ENCODE measurements around the gene PPME1.

The PPME1 gene

DNA sequence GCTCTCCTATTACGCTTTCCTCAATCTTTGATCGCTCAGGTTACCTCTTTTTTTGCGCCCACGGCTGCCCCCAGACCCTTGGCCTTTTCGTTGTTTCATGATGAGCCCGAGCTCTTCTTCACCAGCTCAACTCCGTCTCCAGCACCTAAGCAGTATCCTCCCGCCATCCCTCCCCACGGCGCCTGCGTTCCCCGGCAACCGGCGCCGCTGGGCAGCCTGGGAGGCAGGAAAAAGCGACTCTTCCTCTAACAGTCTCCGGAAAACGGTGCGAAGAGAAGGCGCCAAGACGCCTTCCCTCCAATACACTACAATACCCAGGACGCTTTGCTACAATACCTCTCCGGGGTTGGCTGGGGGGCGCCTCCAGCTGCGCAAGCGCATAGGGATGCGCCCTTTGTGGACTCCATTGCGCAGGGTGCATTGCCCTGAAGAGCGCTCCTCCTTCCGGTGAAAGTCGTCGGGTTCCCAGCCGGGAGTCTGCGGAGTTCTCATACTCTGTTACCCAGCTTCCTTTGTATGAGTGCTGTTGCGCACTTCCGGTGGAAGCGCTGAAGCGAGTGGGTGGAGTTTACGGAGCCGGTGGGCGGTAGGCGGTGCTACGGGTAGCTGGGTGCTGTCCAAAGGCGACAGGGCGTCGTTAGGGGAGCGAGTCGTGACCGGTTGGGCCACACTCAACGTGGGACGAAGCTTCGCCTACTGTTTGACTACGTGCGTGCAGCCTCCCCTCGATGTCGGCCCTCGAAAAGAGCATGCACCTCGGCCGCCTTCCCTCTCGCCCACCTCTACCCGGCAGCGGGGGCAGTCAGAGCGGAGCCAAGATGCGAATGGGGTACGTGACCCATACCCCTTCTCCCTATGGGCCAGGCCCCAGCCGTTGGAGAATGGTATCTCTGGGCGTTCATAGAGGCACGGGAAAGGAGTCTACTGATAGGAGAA, at the start of gene PPME1, which contains the start of gene C2CD3 (continued):
- TF ChIP-seq ZSCAN4 (tag by site-specific recombination; IDR thresholded peaks at IDR 0.05): no peak
- no peak for TF ChIP-seq GLI4 (tag by site-specific recombination; IDR thresholded peaks at IDR 0.05)
- no peak for TF ChIP-seq ZNF280D (tag by site-specific recombination; IDR thresholded peaks at IDR 0.05)
- TF ChIP-seq SP7 (tag by site-specific recombination; IDR thresholded peaks at IDR 0.05): peak; percentile 56
- peak; percentile 96 for TF ChIP-seq ZNF629 (tag by site-specific recombination; IDR thresholded peaks at IDR 0.05)
- peak; percentile 25; the same call in 1 of the 2 replicates for TF ChIP-seq CTCF (tag by site-specific recombination; IDR thresholded peaks at IDR 0.05)
- TF ChIP-seq ZNF2 (tag by site-specific recombination; IDR thresholded peaks at IDR 0.05): no peak
- TF ChIP-seq SALL2 (tag by site-specific recombination; IDR thresholded peaks at IDR 0.05; ENCODE audit: borderline replicate concordance): no peak
- TF ChIP-seq ZNF670 (tag by site-specific recombination; IDR thresholded peaks at IDR 0.05; ENCODE audit: low read depth): no peak
- TF ChIP-seq ZIC2 (tag by site-specific recombination; IDR thresholded peaks at IDR 0.05): no peak
- TF ChIP-seq ZNF302 (tag by site-specific recombination; IDR thresholded peaks at IDR 0.05; ENCODE audit: low read depth): no peak
- no peak for TF ChIP-seq ZNF274 (IDR thresholded peaks at IDR 0.05; ENCODE audit: low read length)
- TF ChIP-seq ZNF274 (tag by site-specific recombination; IDR thresholded peaks at IDR 0.05; ENCODE audit: borderline replicate concordance): no peak
- no peak for TF ChIP-seq ZNF610 (tag by site-specific recombination; IDR thresholded peaks at IDR 0.05; ENCODE audit: borderline replicate concordance)
- no peak for TF ChIP-seq BCL11B (tag by site-specific recombination; IDR thresholded peaks at IDR 0.05; ENCODE audit: low read depth)
- TF ChIP-seq ZNF747 (tag by site-specific recombination; IDR thresholded peaks at IDR 0.05): no peak
- TF ChIP-seq MZF1 (tag by site-specific recombination; IDR thresholded peaks at IDR 0.05; ENCODE audit: borderline replicate concordance): peak; percentile 75
- TF ChIP-seq, protein P1, sequence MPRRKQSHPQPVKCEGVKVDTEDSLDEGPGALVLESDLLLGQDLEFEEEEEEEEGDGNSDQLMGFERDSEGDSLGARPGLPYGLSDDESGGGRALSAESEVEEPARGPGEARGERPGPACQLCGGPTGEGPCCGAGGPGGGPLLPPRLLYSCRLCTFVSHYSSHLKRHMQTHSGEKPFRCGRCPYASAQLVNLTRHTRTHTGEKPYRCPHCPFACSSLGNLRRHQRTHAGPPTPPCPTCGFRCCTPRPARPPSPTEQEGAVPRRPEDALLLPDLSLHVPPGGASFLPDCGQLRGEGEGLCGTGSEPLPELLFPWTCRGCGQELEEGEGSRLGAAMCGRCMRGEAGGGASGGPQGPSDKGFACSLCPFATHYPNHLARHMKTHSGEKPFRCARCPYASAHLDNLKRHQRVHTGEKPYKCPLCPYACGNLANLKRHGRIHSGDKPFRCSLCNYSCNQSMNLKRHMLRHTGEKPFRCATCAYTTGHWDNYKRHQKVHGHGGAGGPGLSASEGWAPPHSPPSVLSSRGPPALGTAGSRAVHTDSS (tag by site-specific recombination; IDR thresholded peaks at IDR 0.05): no peak
- TF ChIP-seq SP3 (tag by site-specific recombination; IDR thresholded peaks at IDR 0.05): peak; percentile 95
- no peak for TF ChIP-seq GLI2 (tag by site-specific recombination; IDR thresholded peaks at IDR 0.05; ENCODE audit: borderline replicate concordance, low read depth)
- TF ChIP-seq ZNF19 (tag by site-specific recombination; IDR thresholded peaks at IDR 0.05; ENCODE audit: low read depth): no peak
- TF ChIP-seq ZNF48 (tag by site-specific recombination; IDR thresholded peaks at IDR 0.05): no peak
- TF ChIP-seq YY1 (tag by site-specific recombination; IDR thresholded peaks at IDR 0.05): no peak
- TF ChIP-seq, protein P2, sequence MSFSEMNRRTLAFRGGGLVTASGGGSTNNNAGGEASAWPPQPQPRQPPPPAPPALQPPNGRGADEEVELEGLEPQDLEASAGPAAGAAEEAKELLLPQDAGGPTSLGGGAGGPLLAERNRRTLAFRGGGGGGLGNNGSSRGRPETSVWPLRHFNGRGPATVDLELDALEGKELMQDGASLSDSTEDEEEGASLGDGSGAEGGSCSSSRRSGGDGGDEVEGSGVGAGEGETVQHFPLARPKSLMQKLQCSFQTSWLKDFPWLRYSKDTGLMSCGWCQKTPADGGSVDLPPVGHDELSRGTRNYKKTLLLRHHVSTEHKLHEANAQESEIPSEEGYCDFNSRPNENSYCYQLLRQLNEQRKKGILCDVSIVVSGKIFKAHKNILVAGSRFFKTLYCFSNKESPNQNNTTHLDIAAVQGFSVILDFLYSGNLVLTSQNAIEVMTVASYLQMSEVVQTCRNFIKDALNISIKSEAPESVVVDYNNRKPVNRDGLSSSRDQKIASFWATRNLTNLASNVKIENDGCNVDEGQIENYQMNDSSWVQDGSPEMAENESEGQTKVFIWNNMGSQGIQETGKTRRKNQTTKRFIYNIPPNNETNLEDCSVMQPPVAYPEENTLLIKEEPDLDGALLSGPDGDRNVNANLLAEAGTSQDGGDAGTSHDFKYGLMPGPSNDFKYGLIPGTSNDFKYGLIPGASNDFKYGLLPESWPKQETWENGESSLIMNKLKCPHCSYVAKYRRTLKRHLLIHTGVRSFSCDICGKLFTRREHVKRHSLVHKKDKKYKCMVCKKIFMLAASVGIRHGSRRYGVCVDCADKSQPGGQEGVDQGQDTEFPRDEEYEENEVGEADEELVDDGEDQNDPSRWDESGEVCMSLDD (tag by site-specific recombination; IDR thresholded peaks at IDR 0.05): peak; percentile 86
- TF ChIP-seq ZBTB48 (tag by site-specific recombination; IDR thresholded peaks at IDR 0.05): no peak; the same call in 1 of the 2 replicates
- no peak for TF ChIP-seq PRDM6 (tag by site-specific recombination; IDR thresholded peaks at IDR 0.05)
- no peak for TF ChIP-seq ZNF776 (tag by site-specific recombination; IDR thresholded peaks at IDR 0.05; ENCODE audit: borderline replicate concordance)
